Neural progenitor cell (in vitro differentiated cells): ENCODE results near the gene YTHDF1. TPM values are rescaled to one million over a fixed set of nuclear protein-coding genes. Genes with fewer than 3 reads are reported as not detected.

Experiments
- DNase-seq: peaks from one replicate; pipeline ENCODE4 v3.0.0-alpha.2; 2016; ENCODE audit warnings: low spot score
- H2AFZ ChIP-seq: fragments of 200-600 bp; sonication (generic); replicated peaks from 2 replicates; pipeline ENCODE4 v1.6.1; 2016; ENCODE audit warnings: antibody characterized with exemption
- H3F3A ChIP-seq: fragments of 200-600 bp; sonication (generic); 2 replicates; pipeline ENCODE4 v1.6.1; 2016; ENCODE audit warnings: antibody characterized with exemption, low read depth
- H3K27ac ChIP-seq: fragments of 200-600 bp; sonication (generic); 2 replicates; pipeline ENCODE4 v1.5.1; 2016; ENCODE audit warnings: mild to moderate bottlenecking
- H3K27me3 ChIP-seq: fragments of 200-600 bp; sonication (generic); 2 replicates; pipeline ENCODE4 v1.6.1; 2016; ENCODE audit warnings: mild to moderate bottlenecking, moderate library complexity
- H3K36me3 ChIP-seq: fragments of 200-600 bp; sonication (generic); 2 replicates; pipeline ENCODE4 v1.5.1; 2016
- H3K4me1 ChIP-seq: fragments of 200-600 bp; sonication (generic); 2 replicates; pipeline ENCODE4 v1.6.1; 2016; ENCODE audit warnings: mixed run types
- H3K4me2 ChIP-seq: fragments of 200-600 bp; sonication (generic); 2 replicates; pipeline ENCODE4 v1.6.1; 2016
- H3K4me3 ChIP-seq: fragments of 200-600 bp; sonication (generic); 2 replicates; pipeline ENCODE4 v1.5.1; 2016
- H3K79me2 ChIP-seq: fragments of 200-600 bp; sonication (generic); 2 replicates; pipeline ENCODE4 v1.6.1; 2016; ENCODE audit warnings: low read depth
- H3K9ac ChIP-seq: fragments of 200-600 bp; sonication (generic); 2 replicates; pipeline ENCODE4 v1.6.1; 2016
- H3K9me3 ChIP-seq: fragments of 200-600 bp; sonication (generic); 2 replicates; pipeline ENCODE4 v1.5.1; 2016; ENCODE audit warnings: low read depth
- H4K20me1 ChIP-seq: fragments of 200-600 bp; sonication (generic); 2 replicates; pipeline ENCODE4 v1.6.1; 2016; ENCODE audit warnings: low read depth
- H3K27ac Mint-ChIP-seq: 3 replicates; pipeline ENCODE4 v1.8.0; 2021; ENCODE audit warnings: mixed read lengths
- H3K27me3 Mint-ChIP-seq: 2 replicates; pipeline ENCODE4 v1.8.0; 2022; ENCODE audit warnings: low read depth, mild to moderate bottlenecking, inconsistent platforms, moderate library complexity, mixed read lengths; ENCODE audit not compliant: insufficient read depth
- H3K36me3 Mint-ChIP-seq: 3 replicates; pipeline ENCODE4 v1.8.0; 2021; ENCODE audit warnings: mixed read lengths
- H3K4me1 Mint-ChIP-seq: 3 replicates; pipeline ENCODE4 v1.8.0; 2021; ENCODE audit warnings: mixed read lengths
- H3K4me3 Mint-ChIP-seq: 3 replicates; pipeline ENCODE4 v1.8.0; 2021; ENCODE audit warnings: mild to moderate bottlenecking, moderate library complexity, mixed read lengths
- H3K9me3 Mint-ChIP-seq: 3 replicates; pipeline ENCODE4 v1.8.0; 2020; ENCODE audit warnings: mixed read lengths
- EZH2 ChIP-seq: fragments of 200-600 bp; sonication (generic); IDR thresholded peaks from 2 replicates; pipeline ENCODE4 v1.6.1; 2017; ENCODE audit warnings: antibody characterized with exemption, mild to moderate bottlenecking, moderate library complexity
- EZH2phosphoT487 ChIP-seq: fragments of 200-600 bp; sonication (generic); IDR thresholded peaks from 2 replicates; pipeline ENCODE4 v1.6.1; 2017; ENCODE audit warnings: antibody characterized with exemption
- total RNA-seq: library from RNA; depleted of rRNA; stranded (reverse); fragments of >200 nt; gene quantifications from 2 replicates; pipeline ENCODE4 v1.2.3, GENCODE V29; 2015; ENCODE audit warnings: low replicate concordance
- TF ChIP-seq, protein P1 (sequence below): fragments of 200-600 bp; sonication (generic); IDR thresholded peaks from 2 replicates; pipeline ENCODE4 v1.5.1; 2017; ENCODE audit warnings: antibody characterized with exemption, mild to moderate bottlenecking

YTHDF1 gene
- total RNA-seq, 1 donor from 2014 or later: 28.1 TPM

- H3K9ac ChIP-seq: no peak overlapping the region
- H3K4me3 ChIP-seq: no peak overlapping the region
- no peaks in the 10 kb centered on the region for H3K27me3 ChIP-seq
- Mint-ChIP-seq H3K27me3 (no peaks in the 10 kb centered on the region), H3K9me3 (no peaks in the 10 kb centered on the region), H3K36me3 (peaks cover 3% of the 10 kb centered on the region), H3K4me3 (no peak overlapping the region), H3K27ac (no peak overlapping the region), H3K4me1 (peaks cover 22% of the 10 kb centered on the region)
- TF ChIP-seq EZH2phosphoT487: no peak
- no peak for TF ChIP-seq EZH2
- TF ChIP-seq, protein P1, sequence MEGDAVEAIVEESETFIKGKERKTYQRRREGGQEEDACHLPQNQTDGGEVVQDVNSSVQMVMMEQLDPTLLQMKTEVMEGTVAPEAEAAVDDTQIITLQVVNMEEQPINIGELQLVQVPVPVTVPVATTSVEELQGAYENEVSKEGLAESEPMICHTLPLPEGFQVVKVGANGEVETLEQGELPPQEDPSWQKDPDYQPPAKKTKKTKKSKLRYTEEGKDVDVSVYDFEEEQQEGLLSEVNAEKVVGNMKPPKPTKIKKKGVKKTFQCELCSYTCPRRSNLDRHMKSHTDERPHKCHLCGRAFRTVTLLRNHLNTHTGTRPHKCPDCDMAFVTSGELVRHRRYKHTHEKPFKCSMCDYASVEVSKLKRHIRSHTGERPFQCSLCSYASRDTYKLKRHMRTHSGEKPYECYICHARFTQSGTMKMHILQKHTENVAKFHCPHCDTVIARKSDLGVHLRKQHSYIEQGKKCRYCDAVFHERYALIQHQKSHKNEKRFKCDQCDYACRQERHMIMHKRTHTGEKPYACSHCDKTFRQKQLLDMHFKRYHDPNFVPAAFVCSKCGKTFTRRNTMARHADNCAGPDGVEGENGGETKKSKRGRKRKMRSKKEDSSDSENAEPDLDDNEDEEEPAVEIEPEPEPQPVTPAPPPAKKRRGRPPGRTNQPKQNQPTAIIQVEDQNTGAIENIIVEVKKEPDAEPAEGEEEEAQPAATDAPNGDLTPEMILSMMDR: no peak
- no peak overlapping the region for H3K4me2 ChIP-seq
- peaks cover 11% of the 10 kb centered on the region for H3F3A ChIP-seq
- no peak for DNase-seq
- H3K4me1 ChIP-seq: peaks cover 11% of the 10 kb centered on the region
- no peaks in the 10 kb centered on the region for H3K9me3 ChIP-seq
- no peaks in the 10 kb centered on the region for H3K79me2 ChIP-seq
- no peaks in the 10 kb centered on the region for H3K36me3 ChIP-seq
- no peaks in the 10 kb centered on the region for H4K20me1 ChIP-seq
- no peak overlapping the region for H3K27ac ChIP-seq
- no peak overlapping the region for H2AFZ ChIP-seq
Measured at GRCh38 chr20:63238514-63239125, 22.7 kb upstream of the YTHDF1 start.

- Histone ChIP-seq H3K9me3 (no peaks in the 10 kb centered on the region), H3K4me1 (peaks cover 11% of the 10 kb centered on the region), H3K4me2 (no peak overlapping the region), H2AFZ (no peak overlapping the region), H3K27ac (no peak overlapping the region), H4K20me1 (no peaks in the 10 kb centered on the region), H3K79me2 (no peaks in the 10 kb centered on the region), H3K27me3 (no peaks in the 10 kb centered on the region), H3F3A (peaks cover 11% of the 10 kb centered on the region), H3K4me3 (no peak overlapping the region), H3K9ac (no peak overlapping the region), H3K36me3 (no peaks in the 10 kb centered on the region)
- DNase-seq: no peak
- no peak overlapping the region for H3K27ac Mint-ChIP-seq
- TF ChIP-seq EZH2: no peak
- peaks cover 23% of the 10 kb centered on the region for H3K4me1 Mint-ChIP-seq
- peaks cover 2% of the 10 kb centered on the region for H3K27me3 Mint-ChIP-seq
- no peak overlapping the region for H3K4me3 Mint-ChIP-seq
- peaks cover 3% of the 10 kb centered on the region for H3K36me3 Mint-ChIP-seq
- H3K9me3 Mint-ChIP-seq: no peaks in the 10 kb centered on the region
Measured at GRCh38 chr20:63238031-63238430, 22.1 kb upstream of the YTHDF1 start.

GRCh38 chr20:63236116-63236837 is 20.3 kb upstream of the YTHDF1 start:
- Mint-ChIP-seq H3K9me3 (no peaks in the 10 kb centered on the region), H3K4me3 (no peak overlapping the region), H3K27ac (peak overlapping the region; percentile 57), H3K4me1 (peaks cover 29% of the 10 kb centered on the region), H3K36me3 (no peaks in the 10 kb centered on the region), H3K27me3 (peaks cover 9% of the 10 kb centered on the region)
- no peak for TF ChIP-seq EZH2
- TF ChIP-seq, protein P1: no peak
- no peak for TF ChIP-seq EZH2phosphoT487
- no peak for DNase-seq
- Histone ChIP-seq H4K20me1 (no peaks in the 10 kb centered on the region), H3K27ac (no peak overlapping the region), H3K9me3 (no peaks in the 10 kb centered on the region), H3K4me3 (no peak overlapping the region), H3K79me2 (no peaks in the 10 kb centered on the region), H3K4me2 (no peak overlapping the region), H3K36me3 (no peaks in the 10 kb centered on the region), H3F3A (peaks cover 11% of the 10 kb centered on the region), H3K27me3 (no peaks in the 10 kb centered on the region), H2AFZ (no peak overlapping the region), H3K4me1 (peaks cover 11% of the 10 kb centered on the region), H3K9ac (no peak overlapping the region)
